ENCODE data around the gene UNC5C.

Gene UNC5C

GRCh38 chr4:95398217-95398616, 150.6 kb downstream of the UNC5C start:
- DNase-seq (ENCODE audit: low read depth): no peak

- no peak for DNase-seq (ENCODE audit: low read depth)
Observed at GRCh38 chr4:95394752-95395306, 153.9 kb downstream of the UNC5C start.

GRCh38 chr4:95393821-95394220, 155.0 kb downstream of the UNC5C start:
- DNase-seq (ENCODE audit: low read depth): no peak

GRCh38 chr4:95388911-95389310, 159.9 kb downstream of the UNC5C start:
- DNase-seq (ENCODE audit: low read depth): no peak

- DNase-seq (ENCODE audit: low read depth): no peak
Observed at GRCh38 chr4:95387719-95388118, 161.1 kb downstream of the UNC5C start.

GRCh38 chr4:95386410-95386809, 162.4 kb downstream of the UNC5C start:
- no peak for DNase-seq (ENCODE audit: low read depth)

GRCh38 chr4:95381843-95382580, 166.8 kb downstream of the UNC5C start:
- DNase-seq (ENCODE audit: low read depth): no peak

GRCh38 chr4:95379633-95380032, 169.1 kb downstream of the UNC5C start:
- DNase-seq (ENCODE audit: low read depth): no peak

GRCh38 chr4:95377366-95377900, 171.3 kb downstream of the UNC5C start:
- no peak for DNase-seq (ENCODE audit: low read depth)

- no peak for DNase-seq (ENCODE audit: low read depth)
Observed at GRCh38 chr4:95371476-95372224, 177.1 kb downstream of the UNC5C start.

GRCh38 chr4:95367824-95368223, 180.9 kb downstream of the UNC5C start:
- DNase-seq (ENCODE audit: low read depth): no peak

- DNase-seq (ENCODE audit: low read depth): no peak
Observed at GRCh38 chr4:95363966-95364365, 184.8 kb downstream of the UNC5C start.

- DNase-seq (ENCODE audit: low read depth): no peak
Observed at GRCh38 chr4:95363559-95363925, 185.2 kb downstream of the UNC5C start.

GRCh38 chr4:95362906-95363558, 185.7 kb downstream of the UNC5C start:
- DNase-seq (ENCODE audit: low read depth): no peak

- no peak for DNase-seq (ENCODE audit: low read depth)
Observed at GRCh38 chr4:95362066-95362465, 186.7 kb downstream of the UNC5C start.

- DNase-seq (ENCODE audit: low read depth): no peak
Observed at GRCh38 chr4:95361696-95361965, 187.1 kb downstream of the UNC5C start.

GRCh38 chr4:95360906-95361695, 187.7 kb downstream of the UNC5C start:
- DNase-seq (ENCODE audit: low read depth): no peak

GRCh38 chr4:95360256-95360903, 188.4 kb downstream of the UNC5C start:
- DNase-seq (ENCODE audit: low read depth): no peak

- DNase-seq (ENCODE audit: low read depth): no peak
Observed at GRCh38 chr4:95358421-95358820, 190.4 kb downstream of the UNC5C start.

GRCh38 chr4:95355021-95355420, 193.8 kb downstream of the UNC5C start:
- no peak for DNase-seq (ENCODE audit: low read depth)

GRCh38 chr4:95348418-95348817, 200.4 kb downstream of the UNC5C start:
- no peak for DNase-seq (ENCODE audit: low read depth)
